Astrocyte of the spinal cord (primary cell): ENCODE data around the gene USH1C.

Experiments used
- DNase-seq: peaks from one replicate; pipeline ENCODE4 v3.0.0; 2011; ENCODE audit warnings: low read depth, low spot score
- H3K4me3 ChIP-seq: 2 replicates; pipeline ENCODE4 v1.5.1; 2011; ENCODE audit warnings: low read depth, mild to moderate bottlenecking, low read length, moderate library complexity
- CTCF ChIP-seq: IDR thresholded peaks from 2 replicates; pipeline ENCODE4 v1.5.1; 2012; ENCODE audit warnings: low read depth, mild to moderate bottlenecking, low read length, inconsistent platforms
- in situ Hi-C: cut with HindIII; loops from 2 replicates; pipeline ENCODE4 v1.10.0; 2017; ENCODE audit warnings: low sequenced_read_pairs

Gene USH1C

GRCh38 chr11:17469998-17470397 is 74.2 kb downstream of the USH1C start:
- no peak for DNase-seq
- in situ Hi-C loops = no loop called here
- no peak overlapping the region for H3K4me3 ChIP-seq
- no peak for TF ChIP-seq CTCF

DNA sequence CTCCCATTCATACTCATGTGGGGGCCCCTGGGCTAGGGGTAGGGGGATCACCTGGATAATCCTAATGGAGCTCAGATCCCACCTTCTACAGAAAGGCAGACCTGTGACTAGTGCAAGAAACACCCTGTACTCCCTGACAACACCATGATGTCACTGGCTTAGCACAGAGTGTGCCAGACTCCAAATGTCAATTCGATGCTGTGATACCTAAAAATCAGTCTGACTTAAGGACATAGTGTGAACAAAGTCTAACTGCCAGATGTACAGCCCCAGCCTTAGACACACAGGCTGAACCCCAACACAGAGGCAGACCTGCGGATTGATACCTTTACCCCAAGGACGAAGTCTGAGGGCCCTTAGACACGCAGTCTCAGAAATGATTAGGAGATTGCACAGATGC is 76.1 kb downstream of the USH1C start:
- DNase-seq = no peak
- in situ Hi-C loops = no loop called here
- H3K4me3 ChIP-seq = no peak overlapping the region
- no peak for TF ChIP-seq CTCF

GRCh38 chr11:17463546-17464174 is 80.6 kb downstream of the USH1C start:
- no peak overlapping the region for H3K4me3 ChIP-seq
- DNase-seq = no peak
- TF ChIP-seq CTCF = no peak
- in situ Hi-C loops = no loop called here

DNA sequence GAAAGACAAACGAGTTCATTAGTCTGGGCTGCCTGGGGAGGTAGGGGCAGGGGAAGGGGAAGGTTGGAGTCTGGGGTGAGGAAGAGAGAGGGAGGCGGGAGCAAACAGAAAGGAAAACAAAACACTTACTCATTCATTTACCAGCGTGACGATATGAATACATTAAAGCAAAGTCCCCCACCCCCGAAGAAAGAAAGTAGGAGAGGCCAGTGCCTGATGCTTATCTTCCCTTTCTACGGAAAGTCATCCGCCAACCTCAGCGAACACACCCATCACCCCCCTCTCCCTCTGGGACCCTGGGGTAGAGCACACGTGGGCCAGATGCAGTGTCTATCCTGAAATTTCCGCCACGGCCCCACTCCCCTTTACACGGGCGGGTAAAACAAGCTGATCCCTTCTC is 81.3 kb downstream of the USH1C start:
- in situ Hi-C loops = no loop called here
- DNase-seq = no peak
- no peak overlapping the region for H3K4me3 ChIP-seq

DNA sequence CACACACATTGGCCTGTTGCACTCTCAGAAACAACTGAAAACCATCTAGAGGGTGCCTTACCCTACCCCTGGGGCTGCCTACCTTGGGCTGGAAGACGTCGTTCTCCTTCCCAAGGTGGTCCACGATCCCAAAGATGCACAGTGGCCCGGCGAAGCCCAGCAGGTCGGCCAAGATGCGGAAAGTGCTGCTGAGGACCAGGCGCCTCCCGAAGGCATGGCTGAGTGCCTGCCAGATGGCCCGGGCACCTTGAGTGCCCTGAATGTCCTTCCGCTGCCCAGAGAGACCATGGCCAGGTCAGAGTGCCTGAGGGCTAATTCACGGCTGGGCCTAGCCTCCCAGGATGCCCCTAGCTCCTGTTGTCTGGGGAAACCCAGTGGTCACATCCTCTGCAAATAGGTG is 83.8 kb downstream of the USH1C start:
- H3K4me3 ChIP-seq = no peak overlapping the region
- no peak for DNase-seq
- no peak for TF ChIP-seq CTCF
- in situ Hi-C loops = no loop called here

More for the DNA sequence above, 81.3 kb downstream of the USH1C start:
- TF ChIP-seq CTCF = no peak

- in situ Hi-C loops = no loop called here
- no peak overlapping the region for H3K4me3 ChIP-seq
- no peak for DNase-seq
- TF ChIP-seq CTCF = no peak
Observed at GRCh38 chr11:17459236-17459896, 84.8 kb downstream of the USH1C start.

GRCh38 chr11:17458268-17458667 is 85.9 kb downstream of the USH1C start:
- in situ Hi-C loops = no loop called here
- no peak for TF ChIP-seq CTCF
- no peak overlapping the region for H3K4me3 ChIP-seq
- DNase-seq = no peak
